BLaER1 treated with 17β-estradiol and CSF1 and Interleukin-3, amounts not matched to agents 10 nM and 100 nM (cell line): Measurements from ENCODE around the gene KRTAP20-3.

Experiments
- H3K27ac ChIP-seq, 11 experiments: shearing (Covaris generic); formaldehyde crosslinking; 2 replicates each; pipeline ENCODE4 v1.8.1; 2022
- H3K27me3 ChIP-seq, 11 experiments: shearing (Covaris generic); formaldehyde crosslinking; 2 replicates each; pipeline ENCODE4 v1.8.1; 2022
- H3K36me3 ChIP-seq, 11 experiments: shearing (Covaris generic); formaldehyde crosslinking; 2 replicates each; pipeline ENCODE4 v1.8.1; 2022
- H3K4me1 ChIP-seq, 10 experiments: shearing (Covaris generic); formaldehyde crosslinking; 2 replicates each; pipeline ENCODE4 v1.8.1; 2022
- H3K4me2 ChIP-seq, 11 experiments: shearing (Covaris generic); formaldehyde crosslinking; 2 replicates each; pipeline ENCODE4 v1.8.1; 2022
- H3K4me3 ChIP-seq, 10 experiments: shearing (Covaris generic); formaldehyde crosslinking; 2 replicates each; pipeline ENCODE4 v1.8.1; 2022
- H3K9ac ChIP-seq, 11 experiments: shearing (Covaris generic); formaldehyde crosslinking; 2 replicates each; pipeline ENCODE4 v1.8.1; 2022
- H3K9me3 ChIP-seq, 11 experiments: shearing (Covaris generic); formaldehyde crosslinking; replicated peaks in 1 of 11; 2 replicates each; pipeline ENCODE4 v1.8.1; 2022
- H4K20me1 ChIP-seq, 11 experiments: shearing (Covaris generic); formaldehyde crosslinking; 2 replicates each; pipeline ENCODE4 v1.8.1; 2022
- Cebpa-rat ChIP-seq, 11 experiments: shearing (Covaris generic); IDR thresholded peaks; 2 replicates each; pipeline ENCODE4 v1.8.1; 2022

KRTAP20-3 gene

DNA sequence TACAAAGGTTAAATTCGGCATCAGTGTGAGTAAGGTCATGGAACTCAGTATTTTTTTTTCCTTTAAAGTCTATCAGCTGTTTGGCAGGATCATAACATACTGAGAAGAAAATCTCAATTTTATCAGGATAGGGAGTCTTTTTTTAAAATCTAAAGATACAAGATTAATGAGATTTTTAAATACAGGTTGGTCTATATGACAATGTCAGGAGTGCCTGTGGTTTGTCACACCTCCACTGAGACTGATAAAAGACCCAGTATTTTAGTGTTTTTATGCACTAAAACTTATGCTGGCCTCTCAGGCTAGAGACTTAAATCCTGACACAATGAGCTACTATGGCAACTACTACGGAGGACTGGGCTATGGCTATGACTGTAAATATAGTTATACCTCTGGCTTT is at the start of gene KRTAP20-3:
Gene KRTAP20-3, plus strand, starts transcription at position 301 of the 400 bp plus-strand sequence.
- Histone ChIP-seq H3K4me2 (no peak within 1 kb of the TSS), H3K9ac (no peak within 1 kb of the TSS), H3K36me3 (no peaks in the 10 kb centered on the region), H3K4me1 (no peaks in the 10 kb centered on the region), H3K4me3 (no peak within 1 kb of the TSS), H4K20me1 (no peaks in the 10 kb centered on the region), H3K9me3 (peaks cover 0 to 8% (median 0%) of the 10 kb centered on the region in 11 experiments; a peak in 1 of 22 replicates), H3K27ac (no peak within 1 kb of the TSS), H3K27me3 (no peaks in the 10 kb centered on the region)
- no peak for TF ChIP-seq Cebpa-rat (IDR thresholded peaks at IDR 0.05)

DNA sequence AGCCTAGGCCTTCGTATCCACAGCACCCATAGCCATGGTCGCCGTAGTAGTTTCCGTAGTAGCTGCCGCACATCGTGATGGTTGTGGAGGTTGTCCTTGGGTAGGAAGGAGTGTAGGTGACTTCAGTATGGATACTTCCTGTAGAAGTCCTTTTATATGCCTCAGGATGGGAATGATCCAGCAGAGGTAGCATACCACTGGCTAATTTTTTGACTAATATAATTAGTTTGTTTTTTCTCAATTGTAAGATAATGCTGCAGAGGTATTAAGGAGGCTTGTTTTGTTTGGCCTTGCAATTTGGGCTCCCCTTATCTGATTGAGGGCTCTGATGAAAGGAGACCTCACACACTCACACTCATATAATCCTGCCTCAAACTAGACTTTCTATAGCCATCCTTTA is 43.9 kb upstream of the KRTAP20-3 start, which contains the start of gene KRTAP6-2:
Gene KRTAP6-2, minus strand, starts transcription at position 101 of the 400 bp plus-strand sequence. Its CDS starts 28 bp downstream, at position 73.
- no peak for TF ChIP-seq Cebpa-rat (IDR thresholded peaks at IDR 0.05)
- Histone ChIP-seq H4K20me1 (no peaks in the 10 kb centered on the region), H3K9me3 (0 out of 22 replicates have a peak, but pooled peaks cover 0 to 3% (median 0%) of the 10 kb centered on the region in 11 experiments)

GRCh38 chr21:30600787-30601186 is 41.9 kb upstream of the KRTAP20-3 start, which contains the start of gene KRTAP22-1:
TSS of gene KRTAP22-1 (plus strand) at chr21:30601087.
- H3K27ac ChIP-seq = no peak within 1 kb of the TSS
- no peak within 1 kb of the TSS for H3K4me3 ChIP-seq
- no peak for TF ChIP-seq Cebpa-rat (IDR thresholded peaks at IDR 0.05)
- no peak within 1 kb of the TSS for H3K4me2 ChIP-seq
- H3K27me3 ChIP-seq = no peaks in the 10 kb centered on the region
- H3K36me3 ChIP-seq = no peaks in the 10 kb centered on the region
- H3K9ac ChIP-seq = no peak within 1 kb of the TSS
- no peaks in the 10 kb centered on the region for H3K4me1 ChIP-seq
- 0 out of 22 replicates have a peak, but pooled peaks cover 0 to 3% (median 0%) of the 10 kb centered on the region in 11 experiments for H3K9me3 ChIP-seq
- no peaks in the 10 kb centered on the region for H4K20me1 ChIP-seq

More for the DNA sequence above, 43.9 kb upstream of the KRTAP20-3 start, which contains the start of gene KRTAP6-2:
- H3K27ac ChIP-seq = no peak within 1 kb of the TSS
- no peaks in the 10 kb centered on the region for H3K27me3 ChIP-seq
- H3K4me2 ChIP-seq = no peak within 1 kb of the TSS
- H3K9ac ChIP-seq = no peak within 1 kb of the TSS
- H3K4me3 ChIP-seq = no peak within 1 kb of the TSS
- no peaks in the 10 kb centered on the region for H3K4me1 ChIP-seq
- H3K36me3 ChIP-seq = no peaks in the 10 kb centered on the region

GRCh38 chr21:30605968-30606367 is 36.7 kb upstream of the KRTAP20-3 start:
- H3K4me2 ChIP-seq = no peak overlapping the region
- H3K4me1 ChIP-seq = no peaks in the 10 kb centered on the region
- no peaks in the 10 kb centered on the region for H4K20me1 ChIP-seq
- no peak overlapping the region for H3K27ac ChIP-seq
- no peaks in the 10 kb centered on the region for H3K36me3 ChIP-seq
- no peak for TF ChIP-seq Cebpa-rat (IDR thresholded peaks at IDR 0.05)
- no peak overlapping the region for H3K4me3 ChIP-seq
- no peak overlapping the region for H3K9ac ChIP-seq
- H3K9me3 ChIP-seq = 0 out of 22 replicates have a peak, but pooled peaks cover 0 to 3% (median 0%) of the 10 kb centered on the region in 11 experiments
- no peaks in the 10 kb centered on the region for H3K27me3 ChIP-seq

DNA sequence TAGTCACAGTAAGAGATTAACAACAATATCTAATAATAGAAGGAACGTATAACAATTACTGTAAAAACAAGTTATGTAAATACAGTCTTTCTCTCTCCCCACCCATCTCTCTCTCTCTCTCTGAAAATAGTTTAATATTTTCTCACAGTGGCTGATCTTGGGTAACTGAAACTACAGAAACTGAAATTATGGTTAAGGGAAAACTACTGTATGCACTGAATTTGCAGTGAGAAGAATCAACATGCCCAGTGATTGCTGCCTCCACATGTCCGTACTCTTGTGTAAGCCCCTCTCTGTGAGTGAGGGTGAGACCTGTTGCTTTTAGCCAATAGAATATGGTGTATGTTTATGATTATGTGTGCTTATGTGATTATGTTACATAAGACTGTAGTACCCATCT is 30.5 kb upstream of the KRTAP20-3 start:
- Histone ChIP-seq H4K20me1 (no peaks in the 10 kb centered on the region), H3K4me1 (no peaks in the 10 kb centered on the region), H3K9me3 (no peaks in the 10 kb centered on the region), H3K27ac (no peak overlapping the region), H3K36me3 (no peaks in the 10 kb centered on the region), H3K4me3 (no peak overlapping the region), H3K9ac (no peak overlapping the region), H3K4me2 (no peak overlapping the region), H3K27me3 (no peaks in the 10 kb centered on the region)
- no peak for TF ChIP-seq Cebpa-rat (IDR thresholded peaks at IDR 0.05)

DNA sequence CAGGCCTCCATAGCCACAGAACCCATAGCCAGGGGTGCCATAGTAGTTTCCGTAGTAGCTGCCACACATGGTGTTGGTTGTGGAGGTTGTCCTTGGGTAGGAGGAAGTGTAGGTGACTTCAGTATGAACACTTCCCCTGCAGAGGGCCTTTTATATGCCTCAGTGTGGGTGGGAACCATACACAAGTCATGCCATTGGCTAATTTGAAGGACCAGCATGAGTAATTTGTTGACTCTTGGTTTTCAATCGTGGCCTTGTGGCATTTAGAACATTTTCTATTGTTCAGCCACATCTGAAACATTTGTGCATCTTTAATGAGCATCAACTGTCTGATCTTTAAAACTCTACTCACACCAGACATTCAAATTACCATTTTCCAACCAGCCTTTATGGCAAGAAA is 28.8 kb upstream of the KRTAP20-3 start, which contains the start of gene KRTAP6-1:
Gene KRTAP6-1, minus strand, starts transcription at position 95 of the 400 bp plus-strand sequence. Its CDS starts 26 bp downstream, at position 69.
- Histone ChIP-seq H3K27me3 (no peaks in the 10 kb centered on the region), H3K4me2 (no peak within 1 kb of the TSS), H4K20me1 (no peaks in the 10 kb centered on the region), H3K4me3 (no peak within 1 kb of the TSS), H3K9me3 (no peaks in the 10 kb centered on the region), H3K27ac (no peak within 1 kb of the TSS), H3K9ac (no peak within 1 kb of the TSS), H3K4me1 (no peaks in the 10 kb centered on the region), H3K36me3 (no peaks in the 10 kb centered on the region)
- no peak for TF ChIP-seq Cebpa-rat (IDR thresholded peaks at IDR 0.05)

DNA sequence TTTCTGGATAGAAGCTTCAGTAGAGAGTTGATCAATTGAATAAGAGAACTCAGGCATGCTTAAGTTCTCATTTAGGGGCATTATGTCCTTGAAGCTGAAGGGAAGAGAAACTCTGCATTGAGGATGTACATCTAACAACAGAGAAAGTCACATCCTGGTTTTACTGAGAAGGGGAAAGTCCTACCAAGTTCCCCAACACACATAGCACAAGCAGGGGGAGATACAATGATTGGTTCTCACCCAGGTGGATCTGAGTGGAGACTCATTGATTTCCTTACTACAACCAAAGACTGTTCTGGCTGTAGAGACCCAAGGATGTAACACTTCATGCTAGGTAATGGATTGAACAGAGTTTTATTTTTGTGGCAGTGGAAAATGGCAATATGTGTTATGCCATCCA is 27.5 kb upstream of the KRTAP20-3 start:
- H3K4me1 ChIP-seq = peaks cover 0 to 7% (median 0%) of the 10 kb centered on the region in 10 experiments; a peak in 4 of 20 replicates
- TF ChIP-seq Cebpa-rat (IDR thresholded peaks at IDR 0.05) = no peak
- no peaks in the 10 kb centered on the region for H4K20me1 ChIP-seq
- H3K4me2 ChIP-seq = no peak overlapping the region
- H3K27me3 ChIP-seq = no peaks in the 10 kb centered on the region
- no peaks in the 10 kb centered on the region for H3K36me3 ChIP-seq
- no peak overlapping the region for H3K27ac ChIP-seq
- H3K9ac ChIP-seq = no peak overlapping the region
- H3K9me3 ChIP-seq = no peaks in the 10 kb centered on the region
- no peak overlapping the region for H3K4me3 ChIP-seq

- peaks cover 0 to 13% (median 0%) of the 10 kb centered on the region in 10 experiments; a peak in 4 of 20 replicates for H3K4me1 ChIP-seq
- H3K36me3 ChIP-seq = no peaks in the 10 kb centered on the region
- no peaks in the 10 kb centered on the region for H3K27me3 ChIP-seq
- no peaks in the 10 kb centered on the region for H4K20me1 ChIP-seq
- no peak for TF ChIP-seq Cebpa-rat (IDR thresholded peaks at IDR 0.05)
- no peak within 1 kb of the TSS for H3K4me3 ChIP-seq
- no peaks in the 10 kb centered on the region for H3K9me3 ChIP-seq
- no peak within 1 kb of the TSS for H3K9ac ChIP-seq
- H3K4me2 ChIP-seq = no peak within 1 kb of the TSS
- no peak within 1 kb of the TSS for H3K27ac ChIP-seq
Measured at GRCh38 chr21:30616125-30616524, 26.5 kb upstream of the KRTAP20-3 start, which contains the start of gene KRTAP20-1. TSS of gene KRTAP20-1 (plus strand) at chr21:30616425. CDS start at chr21:30616455, 30 bp downstream.

- Histone ChIP-seq H3K36me3 (no peaks in the 10 kb centered on the region), H3K27ac (no peak overlapping the region), H3K27me3 (no peaks in the 10 kb centered on the region), H3K4me3 (no peak overlapping the region), H4K20me1 (no peaks in the 10 kb centered on the region), H3K4me1 (peaks cover 0 to 13% (median 0%) of the 10 kb centered on the region in 10 experiments; a peak in 4 of 20 replicates), H3K4me2 (peak overlapping the region in 2 of 11 experiments; percentile 14 to 33; a peak in 1 of 22 replicates), H3K9ac (no peak overlapping the region), H3K9me3 (peaks cover 3 to 10% (median 3%) of the 10 kb centered on the region in 11 experiments; a peak in 14 of 22 replicates)
- no peak for TF ChIP-seq Cebpa-rat (IDR thresholded peaks at IDR 0.05)
Measured at GRCh38 chr21:30620080-30620479, 22.6 kb upstream of the KRTAP20-3 start.

DNA sequence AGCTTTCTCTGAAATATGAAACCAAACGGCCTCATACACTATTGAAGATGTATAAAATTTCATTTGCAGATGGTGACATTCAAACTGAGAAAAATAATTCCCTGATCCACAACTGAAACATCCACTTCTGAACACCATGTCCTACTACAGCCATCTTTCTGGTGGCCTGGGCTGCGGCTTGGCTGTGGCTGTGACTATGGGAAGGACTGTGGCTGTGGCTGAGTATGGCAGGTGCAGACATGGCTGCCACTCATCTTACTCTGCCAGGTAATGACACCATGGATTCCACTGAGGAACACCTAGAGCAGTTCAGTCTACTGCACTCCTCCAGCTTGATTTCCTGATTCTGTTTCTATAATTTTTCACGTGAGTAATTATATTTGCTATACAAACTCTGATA is 22.1 kb upstream of the KRTAP20-3 start, which contains the start of gene KRTAP20-4:
Gene KRTAP20-4, plus strand, starts transcription at position 106 of the 400 bp plus-strand sequence.
- H3K27me3 ChIP-seq = no peaks in the 10 kb centered on the region
- H3K4me1 ChIP-seq = peaks cover 0 to 13% (median 0%) of the 10 kb centered on the region in 10 experiments; a peak in 4 of 20 replicates
- no peaks in the 10 kb centered on the region for H3K36me3 ChIP-seq
- H3K27ac ChIP-seq = no peak within 1 kb of the TSS
- TF ChIP-seq Cebpa-rat (IDR thresholded peaks at IDR 0.05) = no peak
- H3K9ac ChIP-seq = no peak within 1 kb of the TSS
- H3K4me2 ChIP-seq = peak within 1 kb of the TSS in 2 of 11 experiments; percentile 33 to 35; a peak in 3 of 22 replicates
- no peaks in the 10 kb centered on the region for H4K20me1 ChIP-seq
- H3K9me3 ChIP-seq = peaks cover 7 to 14% (median 8%) of the 10 kb centered on the region in 11 experiments; a peak in 15 of 22 replicates
- no peak within 1 kb of the TSS for H3K4me3 ChIP-seq
